ENCODE results near the gene NR5A1.

Gene NR5A1

DNA sequence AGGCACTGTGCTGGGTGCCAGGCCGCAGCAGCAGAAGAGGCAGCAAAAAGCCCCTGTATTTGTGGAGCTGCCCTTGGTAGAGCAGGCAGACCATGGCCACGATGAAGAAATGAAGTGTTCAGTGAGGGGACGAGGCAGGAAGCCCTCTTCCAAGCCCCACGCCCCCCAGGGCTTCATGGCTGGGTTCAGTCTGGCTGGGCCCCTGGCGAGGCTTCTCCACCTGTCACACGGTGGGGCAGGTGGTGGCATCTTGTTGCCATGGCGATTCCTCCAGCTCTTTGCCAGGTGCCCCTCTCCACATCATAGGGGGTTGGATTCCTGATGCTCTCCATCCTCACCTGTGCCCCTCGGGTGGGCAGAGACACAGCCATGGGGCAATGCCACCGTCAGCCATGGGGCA, 35.4 kb downstream of the NR5A1 start:
- Histone ChIP-seq H3K36me3 (no peaks in the 10 kb centered on the region), H3K4me1 (no peaks in the 10 kb centered on the region), H3K27ac (no peak overlapping the region), H3K9me3 (no peaks in the 10 kb centered on the region), H3K27me3 (peaks cover 0 to 82% of the 10 kb centered on the region in 2 donors), H3K4me3 (no peak overlapping the region)
- no peak for DNase-seq
- intact Hi-C loops (cut with DNase I; ENCODE audit: low total_unique reads) = no loop called here
- TF ChIP-seq, protein P1, sequence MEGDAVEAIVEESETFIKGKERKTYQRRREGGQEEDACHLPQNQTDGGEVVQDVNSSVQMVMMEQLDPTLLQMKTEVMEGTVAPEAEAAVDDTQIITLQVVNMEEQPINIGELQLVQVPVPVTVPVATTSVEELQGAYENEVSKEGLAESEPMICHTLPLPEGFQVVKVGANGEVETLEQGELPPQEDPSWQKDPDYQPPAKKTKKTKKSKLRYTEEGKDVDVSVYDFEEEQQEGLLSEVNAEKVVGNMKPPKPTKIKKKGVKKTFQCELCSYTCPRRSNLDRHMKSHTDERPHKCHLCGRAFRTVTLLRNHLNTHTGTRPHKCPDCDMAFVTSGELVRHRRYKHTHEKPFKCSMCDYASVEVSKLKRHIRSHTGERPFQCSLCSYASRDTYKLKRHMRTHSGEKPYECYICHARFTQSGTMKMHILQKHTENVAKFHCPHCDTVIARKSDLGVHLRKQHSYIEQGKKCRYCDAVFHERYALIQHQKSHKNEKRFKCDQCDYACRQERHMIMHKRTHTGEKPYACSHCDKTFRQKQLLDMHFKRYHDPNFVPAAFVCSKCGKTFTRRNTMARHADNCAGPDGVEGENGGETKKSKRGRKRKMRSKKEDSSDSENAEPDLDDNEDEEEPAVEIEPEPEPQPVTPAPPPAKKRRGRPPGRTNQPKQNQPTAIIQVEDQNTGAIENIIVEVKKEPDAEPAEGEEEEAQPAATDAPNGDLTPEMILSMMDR (IDR thresholded peaks at IDR 0.05) = no peak

DNA sequence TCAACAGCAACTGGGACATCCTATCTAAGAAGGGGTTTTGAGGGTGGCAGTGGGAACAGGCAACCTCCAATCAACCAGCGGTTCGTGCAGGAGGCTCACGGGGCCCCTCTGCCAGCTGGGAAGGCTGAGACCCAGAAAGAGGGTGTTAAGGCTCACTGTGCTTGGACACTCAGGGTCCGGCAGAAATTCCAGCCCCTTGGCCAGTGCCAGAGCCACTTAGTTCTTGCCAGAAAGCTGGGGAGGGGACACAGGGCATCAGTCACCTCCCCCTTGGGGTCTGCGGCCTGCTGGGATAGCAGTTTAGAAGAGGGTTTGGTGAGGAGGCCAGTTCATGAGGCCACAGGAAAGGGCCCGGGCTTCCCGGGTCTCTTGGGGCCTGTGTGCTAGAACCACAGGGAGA, 36.5 kb downstream of the NR5A1 start:
- H3K36me3 ChIP-seq = no peaks in the 10 kb centered on the region
- no peak for DNase-seq
- no peaks in the 10 kb centered on the region for H3K9me3 ChIP-seq
- TF ChIP-seq, protein P1 (IDR thresholded peaks at IDR 0.05) = no peak
- peaks cover 0 to 79% of the 10 kb centered on the region in 2 donors for H3K27me3 ChIP-seq
- no peak overlapping the region for H3K27ac ChIP-seq
- intact Hi-C loops (cut with DNase I; ENCODE audit: low total_unique reads) = no loop called here
- no peaks in the 10 kb centered on the region for H3K4me1 ChIP-seq
- no peak overlapping the region for H3K4me3 ChIP-seq

DNA sequence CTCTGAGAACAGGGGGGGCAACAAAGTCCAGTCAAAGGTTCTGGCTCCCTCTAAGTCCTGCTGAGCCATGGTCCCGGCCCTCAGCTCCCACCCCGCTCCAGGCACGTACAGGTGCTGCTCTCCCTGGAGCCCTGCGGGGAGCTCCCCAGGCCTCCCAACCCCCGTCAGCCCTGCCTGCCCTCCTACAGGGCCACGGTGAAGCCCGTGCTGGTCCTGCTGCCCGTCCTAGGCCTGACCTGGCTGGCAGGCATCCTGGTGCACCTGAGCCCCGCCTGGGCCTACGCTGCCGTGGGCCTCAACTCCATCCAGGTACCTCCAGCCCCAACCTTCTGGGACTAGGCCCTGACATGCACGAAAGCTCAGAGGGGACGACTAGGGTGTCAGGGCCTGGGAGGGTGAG, 36.9 kb downstream of the NR5A1 start:
- no peak overlapping the region for H3K27ac ChIP-seq
- peaks cover 0 to 76% of the 10 kb centered on the region in 2 donors for H3K27me3 ChIP-seq
- no peaks in the 10 kb centered on the region for H3K36me3 ChIP-seq
- no peaks in the 10 kb centered on the region for H3K4me1 ChIP-seq
- no peaks in the 10 kb centered on the region for H3K9me3 ChIP-seq
- no peak for DNase-seq
- H3K4me3 ChIP-seq = no peak overlapping the region
- intact Hi-C loops (cut with DNase I; ENCODE audit: low total_unique reads) = no loop called here
- TF ChIP-seq, protein P1 (IDR thresholded peaks at IDR 0.05) = no peak

DNA sequence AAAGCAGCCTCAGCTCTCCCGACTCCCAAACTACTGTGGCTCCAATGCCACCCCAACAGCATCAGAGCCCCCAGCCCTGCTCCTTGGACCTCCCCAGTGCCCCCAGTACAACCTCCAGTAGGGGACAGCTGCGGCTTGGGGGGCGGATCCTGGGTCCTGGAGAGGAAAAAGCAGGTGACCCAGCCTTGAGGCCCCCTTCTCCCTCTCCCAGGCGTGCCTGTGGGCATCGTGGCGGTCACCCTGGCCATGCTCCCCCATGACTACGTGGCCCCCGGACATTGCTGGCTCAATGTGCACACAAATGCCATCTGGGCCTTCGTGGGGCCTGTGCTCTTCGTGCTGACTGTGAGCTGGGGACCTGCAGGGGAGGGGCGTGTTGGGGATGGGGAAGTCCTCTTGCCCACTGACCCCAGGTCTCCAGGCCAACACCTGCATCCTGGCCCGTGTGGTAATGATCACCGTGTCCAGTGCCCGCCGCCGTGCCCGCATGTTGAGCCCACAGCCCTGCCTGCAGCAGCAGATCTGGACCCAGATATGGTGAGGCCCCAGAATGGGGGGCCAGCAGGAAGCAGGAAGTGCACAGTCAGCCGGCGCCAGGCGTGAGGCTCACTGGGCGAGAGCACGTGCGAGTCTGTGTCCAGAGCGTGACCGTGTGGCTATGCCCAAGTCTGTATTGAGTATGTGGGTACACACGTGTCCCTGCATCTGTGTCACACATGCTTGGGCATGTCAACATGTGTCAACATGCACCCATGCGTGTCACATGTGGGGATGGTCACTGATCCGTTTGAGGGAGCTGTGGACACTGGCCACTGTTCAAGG, 38.0 kb downstream of the NR5A1 start:
- no peak overlapping the region for H3K4me3 ChIP-seq
- no peaks in the 10 kb centered on the region for H3K4me1 ChIP-seq
- H3K27ac ChIP-seq = no peak overlapping the region
- DNase-seq = no peak
- no peaks in the 10 kb centered on the region for H3K9me3 ChIP-seq
- intact Hi-C loops (cut with DNase I; ENCODE audit: low total_unique reads) = no loop called here
- TF ChIP-seq, protein P1 (IDR thresholded peaks at IDR 0.05) = no peak
- no peaks in the 10 kb centered on the region for H3K36me3 ChIP-seq
- peaks cover 0 to 65% of the 10 kb centered on the region in 2 donors for H3K27me3 ChIP-seq

DNA sequence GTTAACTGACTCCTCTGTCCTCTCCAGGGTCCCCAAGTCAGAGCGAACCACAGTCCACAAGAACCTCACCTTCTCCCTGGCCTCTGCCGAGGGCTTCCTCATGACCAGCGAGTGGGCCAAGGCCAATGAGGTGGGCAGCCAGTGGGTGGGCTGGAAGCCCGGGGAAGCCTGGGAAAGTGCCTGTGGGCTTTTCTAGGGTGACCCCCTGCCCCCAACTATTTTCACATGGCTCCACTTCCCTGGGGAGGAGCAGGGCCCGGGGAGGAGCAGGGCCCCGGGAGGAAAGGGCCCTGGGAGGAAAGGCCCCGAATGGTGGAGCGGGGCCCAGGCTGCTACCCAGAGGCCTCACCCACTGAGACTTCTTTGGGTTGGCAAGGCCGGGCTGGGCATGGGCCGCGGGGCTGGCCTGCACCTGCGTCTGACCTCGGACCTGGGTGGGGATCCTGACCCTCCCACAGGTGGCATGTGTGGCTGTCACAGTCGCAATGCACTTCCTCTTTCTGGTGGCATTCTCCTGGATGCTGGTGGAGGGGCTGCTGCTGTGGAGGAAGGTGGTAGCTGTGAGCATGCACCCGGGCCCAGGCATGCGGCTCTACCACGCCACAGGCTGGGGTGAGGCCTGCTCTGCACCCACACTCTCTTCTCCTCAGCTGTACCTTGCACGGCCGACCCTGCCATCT, 39.0 kb downstream of the NR5A1 start:
- Histone ChIP-seq H3K36me3 (no peaks in the 10 kb centered on the region), H3K4me3 (no peak overlapping the region), H3K9me3 (no peaks in the 10 kb centered on the region), H3K4me1 (no peaks in the 10 kb centered on the region), H3K27me3 (peaks cover 0 to 57% of the 10 kb centered on the region in 2 donors), H3K27ac (no peak overlapping the region)
- TF ChIP-seq, protein P1 (IDR thresholded peaks at IDR 0.05) = no peak
- intact Hi-C loops (cut with DNase I; ENCODE audit: low total_unique reads) = no loop called here
- DNase-seq = no peak
